Measurements from ENCODE around the gene STPG1.

GRCh38 chr1:24341260-24341659 lies 72.3 kb downstream of the STPG1 start:
- TF ChIP-seq CTCF (IDR thresholded peaks at IDR 0.05) (no peak), POLR2AphosphoS5 (IDR thresholded peaks at IDR 0.05) (no peak)

Data from upper lobe of left lung (tissue), 4 donors.